ENCODE data around the gene UGT2B15. TPM values are rescaled to one million over a fixed set of nuclear protein-coding genes. Genes with fewer than 3 reads are reported as not detected.
"Not testable (repeated sequence)": the region's sequence is repeated elsewhere in the genome, so short reads cannot be mapped to it uniquely, and the experiment has no call there.

Gene UGT2B15
- total RNA-seq, 1 donor = not detected

- no peaks in the 10 kb centered on the region for H4K20me1 ChIP-seq (ENCODE audit: insufficient read depth, low read length)
- TF ChIP-seq CTCF (IDR thresholded peaks at IDR 0.05; ENCODE audit: extremely low read depth, low read depth, low read length) = no peak
Measured at GRCh38 chr4:68654946-68655721, 15.3 kb downstream of the UGT2B15 start.

GRCh38 chr4:68651932-68652331, 18.5 kb downstream of the UGT2B15 start:
- Histone ChIP-seq H3K4me1 (ENCODE audit: insufficient read depth, low read length) (no peaks in the 10 kb centered on the region), H2AFZ (ENCODE audit: low read length) (no peak overlapping the region), H3K9me3 (ENCODE audit: low read depth, low read length) (no peaks in the 10 kb centered on the region), H3K4me2 (ENCODE audit: insufficient read depth, low read length) (no peak overlapping the region), H3K79me2 (ENCODE audit: insufficient read depth, low read length) (no peaks in the 10 kb centered on the region), H4K20me1 (ENCODE audit: insufficient read depth, low read length) (no peaks in the 10 kb centered on the region), H3K27ac (ENCODE audit: low read depth, low read length) (no peak overlapping the region), H3K27me3 (ENCODE audit: insufficient read depth, low read length) (no peaks in the 10 kb centered on the region), H3K36me3 (ENCODE audit: insufficient read depth, low read length) (no peaks in the 10 kb centered on the region), H3K4me3 (ENCODE audit: insufficient read depth, low read length) (no peak overlapping the region)
- DNase-seq (ENCODE audit: insufficient read length, low spot score, missing footprints) = no peak
- TF ChIP-seq CTCF (IDR thresholded peaks at IDR 0.05; ENCODE audit: extremely low read depth, low read depth, low read length) = no peak

More at GRCh38 chr4:68654946-68655721, 15.3 kb downstream of the UGT2B15 start:
- H2AFZ ChIP-seq (ENCODE audit: low read length) = no peak overlapping the region
- no peaks in the 10 kb centered on the region for H3K36me3 ChIP-seq (ENCODE audit: insufficient read depth, low read length)
- H3K27ac ChIP-seq (ENCODE audit: low read depth, low read length) = no peak overlapping the region
- no peaks in the 10 kb centered on the region for H3K9me3 ChIP-seq (ENCODE audit: low read depth, low read length)
- H3K79me2 ChIP-seq (ENCODE audit: insufficient read depth, low read length) = no peaks in the 10 kb centered on the region
- no peaks in the 10 kb centered on the region for H3K27me3 ChIP-seq (ENCODE audit: insufficient read depth, low read length)
- H3K4me3 ChIP-seq (ENCODE audit: insufficient read depth, low read length) = no peak overlapping the region
- H3K4me1 ChIP-seq (ENCODE audit: insufficient read depth, low read length) = no peaks in the 10 kb centered on the region
- DNase-seq (ENCODE audit: insufficient read length, low spot score, missing footprints) = no peak
- no peak overlapping the region for H3K4me2 ChIP-seq (ENCODE audit: insufficient read depth, low read length)

GRCh38 chr4:68630371-68630770, 40.1 kb downstream of the UGT2B15 start:
- Histone ChIP-seq H3K4me1 (ENCODE audit: insufficient read depth, low read length) (no peaks in the 10 kb centered on the region), H2AFZ (ENCODE audit: low read length) (no peak overlapping the region), H4K20me1 (ENCODE audit: insufficient read depth, low read length) (no peaks in the 10 kb centered on the region), H3K27me3 (ENCODE audit: insufficient read depth, low read length) (no peaks in the 10 kb centered on the region), H3K9me3 (ENCODE audit: low read depth, low read length) (no peaks in the 10 kb centered on the region), H3K79me2 (ENCODE audit: insufficient read depth, low read length) (no peaks in the 10 kb centered on the region), H3K36me3 (ENCODE audit: insufficient read depth, low read length) (no peaks in the 10 kb centered on the region), H3K4me3 (ENCODE audit: insufficient read depth, low read length) (no peak overlapping the region), H3K4me2 (ENCODE audit: insufficient read depth, low read length) (no peak overlapping the region), H3K27ac (ENCODE audit: low read depth, low read length) (no peak overlapping the region)
- TF ChIP-seq CTCF (IDR thresholded peaks at IDR 0.05; ENCODE audit: extremely low read depth, low read depth, low read length) = no peak
- no peak for DNase-seq (ENCODE audit: insufficient read length, low spot score, missing footprints)

- H3K4me2 ChIP-seq (ENCODE audit: insufficient read depth, low read length); H4K20me1 ChIP-seq (ENCODE audit: insufficient read depth, low read length); H3K4me1 ChIP-seq (ENCODE audit: insufficient read depth, low read length); H3K36me3 ChIP-seq (ENCODE audit: insufficient read depth, low read length); H3K9me3 ChIP-seq (ENCODE audit: low read depth, low read length); H3K4me3 ChIP-seq (ENCODE audit: insufficient read depth, low read length); H2AFZ ChIP-seq (ENCODE audit: low read length); H3K27ac ChIP-seq (ENCODE audit: low read depth, low read length); H3K27me3 ChIP-seq (ENCODE audit: insufficient read depth, low read length); H3K79me2 ChIP-seq (ENCODE audit: insufficient read depth, low read length); DNase-seq (ENCODE audit: insufficient read length, low spot score, missing footprints): not testable (repeated sequence)
Measured at GRCh38 chr4:68622731-68623130, 47.7 kb downstream of the UGT2B15 start.
